Stomach (tissue), 9 donors: ENCODE results near the gene SEC22A. TPM values are rescaled to one million over a fixed set of nuclear protein-coding genes. Genes with fewer than 3 reads are reported as not detected.

Experiments used
- DNase-seq, 2 donors: peaks; one replicate each; pipeline versions ENCODE4 v3.0.0 to v3.0.0-alpha.2; 2013 to 2019
- H3K27ac ChIP-seq, 5 donors: fragments of 200-600 bp in 4 of 5; sonication (generic) in 4 of 5; one replicate each; pipeline ENCODE4 v1.5.1; 2013 to 2019; ENCODE audit warnings: mild to moderate bottlenecking in 1 of 5, moderate library complexity in 1 of 5
- H3K27me3 ChIP-seq, 3 donors: fragments of 200-600 bp; sonication (generic); one replicate each; pipeline ENCODE4 v1.5.1; 2017 to 2019; ENCODE audit warnings: mixed run types in 1 of 3
- H3K36me3 ChIP-seq, 4 donors: fragments of 200-600 bp; sonication (generic); 1 replicate in 3 of 4; 2 replicates in 1 of 4; pipeline ENCODE4 v1.5.1; 2016 to 2019
- H3K4me1 ChIP-seq, 4 donors: fragments of 200-600 bp; sonication (generic); one replicate each; pipeline ENCODE4 v1.5.1; 2016 to 2019
- H3K4me3 ChIP-seq, 4 donors: fragments of 200-600 bp; sonication (generic) in 3 of 4; one replicate each; pipeline ENCODE4 v1.5.1; 2016 to 2019; ENCODE audit warnings: mild to moderate bottlenecking in 1 of 4
- H3K9me3 ChIP-seq, 4 donors: fragments of 200-600 bp; sonication (generic); one replicate each; pipeline ENCODE4 v1.5.1; 2016 to 2019
- CTCF ChIP-seq, 7 experiments: fragments of 450-650 bp in 4 of 7; fragments of 200-600 bp in 3 of 7; sonication (generic) in 3 of 7; IDR thresholded peaks; one replicate each; pipeline ENCODE4 v1.5.1; 2016 to 2019; ENCODE audit warnings: antibody characterized with exemption in 7 of 7, control low read depth in 2 of 7, mild to moderate bottlenecking in 1 of 7
- EP300 ChIP-seq: sonication (generic); formaldehyde crosslinking; IDR thresholded peaks from one replicate; pipeline ENCODE4 v1.6.1; 2017; ENCODE audit warnings: antibody characterized with exemption
- POLR2A ChIP-seq, 4 donors: fragments of 450-650 bp; IDR thresholded peaks; one replicate each; pipeline ENCODE4 v1.6.1; 2016; ENCODE audit warnings: antibody characterized with exemption in 4 of 4, control low read depth in 2 of 4, mild to moderate bottlenecking in 1 of 4, moderate library complexity in 1 of 4
- POLR2AphosphoS5 ChIP-seq, 3 donors: sonication (generic); formaldehyde crosslinking; IDR thresholded peaks; one replicate each; pipeline ENCODE4 v1.6.1; 2016; ENCODE audit warnings: antibody characterized with exemption in 3 of 3
- WGBS, 5 donors: extraction: QIAGEN DNeasy Blood & Tissue Kit in 3 of 5; methylation state at CpG; one replicate each; pipeline versions ENCODE4 v1.1.5 to v1.1.7; 2013 to 2018; 5-methylcytosine and 5-hydroxymethylcytosine counted together
- intact Hi-C: fragments of 100-400 bp; cut with DNase I; formaldehyde crosslinking; loops from one replicate; pipeline ENCODE4 v1.15.1; 2023; ENCODE audit warnings: low total_unique reads
- polyA plus RNA-seq, 3 donors: library from polyadenylated mRNA; stranded (reverse); fragments of 200-250 nt; gene quantifications; one replicate each; pipeline ENCODE4 v1.2.3, GENCODE V29; 2013
- total RNA-seq, 5 donors: library from RNA; depleted of rRNA; stranded (reverse); fragments of >200 nt; gene quantifications; one replicate each; pipeline versions ENCODE4 v1.1.0 to v1.2.3, GENCODE V29; 2014 to 2016
- donor health status: healthy with polysubstance abuse.
- donor health status: Bipolar disorder and iron deficiency.
- donor health status: healthy.

SEC22A gene
- total and polyA plus RNA-seq, 8 donors = 1.6 to 26.6 (median 6.7) TPM; not detected in 1

GRCh38 chr3:123290107-123290930 lies 88.6 kb downstream of the SEC22A start:
- Histone ChIP-seq H3K27me3 (peaks cover 0 to 9% (median 0%) of the 10 kb centered on the region in 3 donors), H3K9me3 (no peaks in the 10 kb centered on the region), H3K4me3 (no peak overlapping the region), H3K4me1 (peaks cover 0 to 2% (median 0%) of the 10 kb centered on the region in 4 donors), H3K27ac (no peak overlapping the region), H3K36me3 (peaks cover 0 to 84% (median 42%) of the 10 kb centered on the region in 4 donors)
- peak in 1 of 2 donors; percentile 13 for DNase-seq
- WGBS, 5 donors = 77 to 91% (median 83%) methylated on average over 13 of the region's 13 CpGs
- TF ChIP-seq POLR2AphosphoS5 (IDR thresholded peaks at IDR 0.05) = no peak
- TF ChIP-seq EP300 = no peak
- intact Hi-C loops = no loop called here

GRCh38 chr3:123290962-123291361 lies 89.2 kb downstream of the SEC22A start:
- intact Hi-C loops = no loop called here
- H3K4me1 ChIP-seq = peaks cover 0 to 2% (median 0%) of the 10 kb centered on the region in 4 donors
- TF ChIP-seq CTCF (IDR thresholded peaks at IDR 0.05) (no peak), POLR2AphosphoS5 (IDR thresholded peaks at IDR 0.05) (no peak), EP300 (no peak), POLR2A (IDR thresholded peaks at IDR 0.05) (no peak)
- H3K9me3 ChIP-seq = no peaks in the 10 kb centered on the region
- peaks cover 0 to 9% (median 0%) of the 10 kb centered on the region in 3 donors for H3K27me3 ChIP-seq
- H3K36me3 ChIP-seq = peaks cover 0 to 84% (median 41%) of the 10 kb centered on the region in 4 donors
- peak in 1 of 2 donors; percentile 22 for DNase-seq
- WGBS, 5 donors = 90 to 95% (median 93%) methylated on average over 22 to 23 of the region's 23 CpGs
- H3K27ac ChIP-seq = no peak overlapping the region
- no peak overlapping the region for H3K4me3 ChIP-seq

DNA sequence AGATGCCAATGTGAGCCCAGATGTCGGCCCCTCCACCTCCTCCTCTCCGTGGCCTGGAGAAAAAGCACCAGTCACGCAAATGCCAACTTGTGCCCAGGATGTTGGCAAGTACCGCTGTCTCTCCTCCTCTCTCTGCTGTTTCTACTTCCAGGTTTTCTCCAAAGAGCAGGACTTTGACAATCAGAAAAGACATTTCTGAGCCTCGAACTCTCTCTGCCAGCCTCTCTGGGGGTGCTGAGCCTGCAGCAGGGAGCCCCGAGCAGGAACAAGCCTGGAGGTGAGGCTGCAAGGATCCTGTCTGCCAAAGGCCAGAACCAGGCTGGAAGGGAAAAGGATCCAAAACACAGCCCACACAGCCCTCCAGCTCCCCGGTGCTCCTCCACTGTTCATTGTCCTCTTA lies 89.7 kb downstream of the SEC22A start:
- peaks cover 0 to 2% (median 0%) of the 10 kb centered on the region in 4 donors for H3K4me1 ChIP-seq
- no peak overlapping the region for H3K4me3 ChIP-seq
- DNase-seq = no peak
- TF ChIP-seq EP300 (no peak), POLR2A (IDR thresholded peaks at IDR 0.05) (no peak), CTCF (IDR thresholded peaks at IDR 0.05) (no peak), POLR2AphosphoS5 (IDR thresholded peaks at IDR 0.05) (no peak)
- peaks cover 0 to 9% (median 0%) of the 10 kb centered on the region in 3 donors for H3K27me3 ChIP-seq
- H3K36me3 ChIP-seq = peaks cover 0 to 84% (median 41%) of the 10 kb centered on the region in 4 donors
- intact Hi-C loops = no loop called here
- no peaks in the 10 kb centered on the region for H3K9me3 ChIP-seq
- no peak overlapping the region for H3K27ac ChIP-seq
- WGBS, 5 donors = 75 to 84% (median 77%) methylated on average over 7 of the region's 7 CpGs

DNA sequence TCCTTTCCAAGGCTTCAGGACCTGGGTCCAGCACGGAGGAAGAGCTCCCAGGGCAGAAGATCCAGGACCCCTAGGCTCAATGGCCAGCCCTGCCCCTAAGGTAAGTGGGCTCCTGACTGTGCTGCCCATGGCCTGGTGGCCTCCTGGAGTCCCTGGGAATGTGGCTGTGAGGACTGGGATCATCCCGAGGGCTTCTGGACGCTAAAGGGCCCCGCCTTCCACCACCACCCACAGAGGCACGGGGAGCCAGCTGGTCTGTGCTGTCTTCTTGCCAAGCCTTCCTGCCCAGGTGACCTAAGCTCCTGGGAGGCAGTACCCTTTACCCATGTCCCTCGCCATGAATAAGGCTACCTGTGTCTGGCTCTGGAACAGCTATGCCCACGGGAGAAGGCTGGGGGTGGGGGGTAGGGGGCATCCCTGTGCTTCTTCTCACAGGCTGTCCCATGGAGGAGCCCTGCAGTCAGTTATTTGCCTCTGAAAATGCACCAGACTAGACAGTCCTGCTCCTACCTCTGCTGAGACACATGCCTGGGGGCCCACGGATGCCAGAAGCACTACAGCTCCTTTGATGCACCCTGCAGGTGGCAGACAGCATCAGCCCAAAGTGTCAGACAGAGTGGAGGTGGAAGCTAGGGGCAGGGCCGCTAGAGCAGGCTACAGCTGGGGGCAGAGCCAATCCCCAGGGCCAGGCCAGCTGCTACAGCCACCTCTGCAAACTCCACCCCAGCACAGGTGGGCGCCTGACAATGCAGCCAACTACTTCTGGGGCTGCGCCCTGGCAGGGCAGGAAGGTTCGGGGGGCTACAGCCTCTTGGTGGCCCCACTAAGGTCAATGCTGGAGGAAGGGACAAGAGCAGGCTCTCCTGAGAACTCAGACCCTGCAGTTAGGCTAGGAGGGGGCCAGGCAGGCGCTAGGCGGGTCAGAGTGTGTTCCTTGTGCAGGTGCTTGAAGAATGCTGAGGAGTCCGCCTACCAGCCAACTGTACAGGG lies 90.9 kb downstream of the SEC22A start:
- H3K9me3 ChIP-seq = no peaks in the 10 kb centered on the region
- H3K27me3 ChIP-seq = peaks cover 0 to 9% (median 0%) of the 10 kb centered on the region in 3 donors
- 55 to 70% (median 66%) methylated on average over 13 to 15 of the region's 15 CpGs for WGBS, 5 donors
- peaks cover 0 to 2% (median 0%) of the 10 kb centered on the region in 4 donors for H3K4me1 ChIP-seq
- H3K4me3 ChIP-seq = no peak overlapping the region
- peak in 1 of 2 donors; percentile 10 for DNase-seq
- TF ChIP-seq CTCF (IDR thresholded peaks at IDR 0.05) (no peak), POLR2AphosphoS5 (IDR thresholded peaks at IDR 0.05) (no peak), POLR2A (IDR thresholded peaks at IDR 0.05) (no peak), EP300 (no peak)
- H3K27ac ChIP-seq = no peak overlapping the region
- H3K36me3 ChIP-seq = peaks cover 0 to 86% (median 39%) of the 10 kb centered on the region in 4 donors
- intact Hi-C loops = no loop called here
